Brain microvascular endothelial cell (primary cell): ENCODE data around the gene CARD10.

Experiments
- DNase-seq: peaks from one replicate; pipeline ENCODE4 v3.0.0-alpha.2; 2020
- H3K27ac ChIP-seq: fragments of 250-450 bp; sonication (Bioruptor Pico); 2 replicates; pipeline ENCODE4 v1.5.1; 2020; ENCODE audit warnings: mild to moderate bottlenecking, moderate library complexity
- H3K27me3 ChIP-seq: fragments of 250-450 bp; sonication (Bioruptor Pico); replicated peaks from 2 replicates; pipeline ENCODE4 v1.5.1; 2020; ENCODE audit warnings: mild to moderate bottlenecking
- H3K36me3 ChIP-seq: fragments of 250-450 bp; sonication (Bioruptor Pico); replicated peaks from 2 replicates; pipeline ENCODE4 v1.5.1; 2020; ENCODE audit warnings: mild to moderate bottlenecking
- H3K4me3 ChIP-seq: 2 replicates; pipeline ENCODE4 v1.5.1; 2011; ENCODE audit warnings: low read depth, mild to moderate bottlenecking, control low read depth, low read length, moderate library complexity
- CTCF ChIP-seq: IDR thresholded peaks from 2 replicates; pipeline ENCODE4 v1.5.1; 2011; ENCODE audit warnings: low read depth, mild to moderate bottlenecking, moderate library complexity, low read length, control low read depth, inconsistent platforms; ENCODE audit errors: missing control alignments
- in situ Hi-C: cut with HindIII; loops from 2 replicates; pipeline ENCODE4 v1.10.0; 2017; ENCODE audit warnings: low sequenced_read_pairs, low pct_ligation_motif_present

The CARD10 gene

DNA sequence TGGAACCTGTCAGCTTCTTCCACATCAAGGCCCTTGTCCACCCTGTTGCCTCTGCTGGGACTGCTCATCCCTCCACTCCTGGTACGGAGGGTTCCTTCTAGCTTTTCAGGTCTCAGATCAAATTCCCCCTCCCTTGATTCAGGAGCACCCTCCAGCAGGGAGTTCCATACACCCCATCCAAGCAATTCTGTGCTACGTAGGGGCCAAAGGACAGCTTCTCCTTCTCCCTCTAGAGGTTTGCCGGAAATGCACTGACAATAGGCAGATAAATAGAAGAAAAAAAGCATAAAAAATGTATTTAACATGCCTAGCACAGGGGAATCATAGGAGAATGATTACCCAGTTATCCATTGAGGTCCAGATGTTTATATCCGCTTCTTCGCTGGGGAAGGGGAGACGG, 3.3 kb upstream of the CARD10 start:
- TF ChIP-seq CTCF = peak; percentile 34
- in situ Hi-C loops = no loop called here
- Histone ChIP-seq H3K36me3 (no peaks in the 10 kb centered on the region), H3K27me3 (no peaks in the 10 kb centered on the region), H3K4me3 (no peak overlapping the region), H3K27ac (no peak overlapping the region)
- no peak for DNase-seq

GRCh38 chr22:37521236-37521739, 2.1 kb upstream of the CARD10 start:
- no peak for DNase-seq
- Histone ChIP-seq H3K27ac (no peak overlapping the region), H3K27me3 (no peaks in the 10 kb centered on the region), H3K36me3 (no peaks in the 10 kb centered on the region), H3K4me3 (no peak overlapping the region)
- no peak for TF ChIP-seq CTCF
- in situ Hi-C loops = no loop called here

DNA sequence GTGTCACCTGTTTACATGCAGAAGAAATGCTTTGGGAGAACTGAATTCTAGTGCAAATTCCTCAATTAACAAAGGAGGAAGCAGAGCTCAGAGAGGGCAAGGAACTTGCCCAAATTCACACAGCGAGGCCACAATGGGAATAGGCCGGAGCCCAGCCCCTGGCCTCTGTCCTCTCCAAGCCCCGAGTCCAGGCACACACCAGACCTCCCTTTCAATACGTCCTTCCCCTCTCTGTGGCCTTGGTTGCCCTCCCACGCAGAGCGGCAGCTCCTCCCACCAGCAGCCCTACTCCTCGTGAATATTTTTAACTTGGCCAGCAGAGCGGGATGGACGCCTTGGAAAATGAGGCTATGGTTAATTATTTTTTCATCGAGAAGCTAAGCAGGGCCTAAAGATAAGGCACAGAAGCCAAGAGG, 1.6 kb upstream of the CARD10 start:
- Histone ChIP-seq H3K4me3 (no peak overlapping the region), H3K27ac (no peak overlapping the region), H3K27me3 (no peaks in the 10 kb centered on the region), H3K36me3 (peaks cover 2% of the 10 kb centered on the region)
- DNase-seq = no peak
- in situ Hi-C loops = no loop called here
- TF ChIP-seq CTCF = no peak

DNA sequence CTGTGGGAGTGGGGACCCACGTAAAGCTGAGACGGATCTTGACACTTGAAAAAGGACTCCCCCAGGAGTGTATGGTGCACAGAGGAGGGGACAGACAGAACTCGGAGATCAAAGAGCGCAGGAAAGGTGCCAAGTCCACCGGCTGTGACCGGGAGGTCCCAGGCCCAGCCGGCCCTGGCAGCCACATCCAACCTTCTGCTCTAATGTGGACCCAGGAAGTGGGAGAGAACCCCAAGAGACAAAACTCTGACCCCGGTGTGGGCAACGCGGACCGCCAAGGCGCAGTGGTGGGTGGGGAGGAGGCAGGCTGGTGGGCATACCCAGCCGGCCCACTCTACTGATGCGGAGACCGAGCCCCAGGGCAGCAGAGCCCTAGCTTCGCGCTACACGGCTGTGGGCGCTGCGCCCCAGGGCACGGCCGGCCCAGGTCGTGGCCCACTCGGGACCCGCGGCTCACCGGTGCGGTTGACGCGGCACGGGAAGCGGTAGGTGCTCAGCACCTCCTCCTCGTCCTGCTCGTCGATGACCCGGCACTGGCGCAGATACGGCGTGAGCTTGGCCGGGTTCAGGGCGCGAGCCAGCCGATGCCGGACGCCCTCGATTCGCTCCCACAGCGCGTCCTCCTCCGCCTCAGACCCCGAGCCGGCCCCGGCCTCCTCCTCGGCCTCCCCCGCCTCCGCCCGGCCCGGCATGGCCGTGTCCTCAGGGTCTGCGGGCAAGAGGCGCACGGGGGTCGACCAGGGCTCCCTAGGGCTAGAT, 527 bp downstream of the CARD10 start:
- H3K27me3 ChIP-seq = no peaks in the 10 kb centered on the region
- no peak for TF ChIP-seq CTCF
- no peak overlapping the region for H3K27ac ChIP-seq
- H3K36me3 ChIP-seq = peaks cover 10% of the 10 kb centered on the region
- H3K4me3 ChIP-seq = peak overlapping the region; percentile 64
- DNase-seq = no peak
- in situ Hi-C loops = no loop called here

GRCh38 chr22:37517826-37518450, 1.3 kb downstream of the CARD10 start:
- no peak for DNase-seq
- H3K27me3 ChIP-seq = no peaks in the 10 kb centered on the region
- H3K27ac ChIP-seq = no peak overlapping the region
- peak overlapping the region; percentile 64 for H3K4me3 ChIP-seq
- in situ Hi-C loops = no loop called here
- H3K36me3 ChIP-seq = peaks cover 10% of the 10 kb centered on the region
- no peak for TF ChIP-seq CTCF

GRCh38 chr22:37516456-37516855, 2.8 kb downstream of the CARD10 start:
- Histone ChIP-seq H3K27ac (no peak overlapping the region), H3K36me3 (peaks cover 10% of the 10 kb centered on the region), H3K27me3 (no peaks in the 10 kb centered on the region), H3K4me3 (no peak overlapping the region)
- DNase-seq = no peak
- no peak for TF ChIP-seq CTCF
- in situ Hi-C loops = no loop called here
